Endothelial cell of umbilical vein (primary cell): Measurements from ENCODE around the gene NKD2. TPM values are rescaled to one million over a fixed set of nuclear protein-coding genes. Genes with fewer than 3 reads are reported as not detected.

Experiments used
- BruUV-seq: library from RNA; stranded (reverse); fragments of 400-500 nt; replicated peaks from 2 replicates; lab custom pipeline; 2021; lab: Mats Ljungman, UMichigan
- CTCF ChIA-PET: fragments of 300-600, 350-600 bp; sonication (Branson Sonifier 250); formaldehyde crosslinking; loops from one replicate; lab custom pipeline; 2021; ENCODE audit warnings: antibody characterized with exemption, inconsistent platforms; lab: Charles Lee
- POLR2A ChIA-PET: fragments of 300-600, 350-600 bp; sonication (Branson Sonifier 250); formaldehyde crosslinking; loops from one replicate; lab custom pipeline; 2021; ENCODE audit warnings: antibody characterized with exemption, inconsistent platforms; lab: Charles Lee
- DNase-seq: peaks from one replicate; pipeline ENCODE4 v3.0.0-alpha.2; 2011; ENCODE audit warnings: low read depth, low spot score
- FAIRE-seq: peaks from 2 replicates; lab custom pipeline; 2011; peaks lifted over from hg19 to GRCh38; lab: Jason Lieb, UNC
- H2AFZ ChIP-seq: 2 replicates; pipeline ENCODE4 v1.6.0; 2012; ENCODE audit warnings: low read depth, low read length, control low read depth, inconsistent platforms
- H3K27ac ChIP-seq: 2 replicates; pipeline ENCODE4 v1.5.1; 2011; ENCODE audit warnings: low read depth, mild to moderate bottlenecking, control low read depth, low read length, moderate library complexity; ENCODE audit not compliant: insufficient read depth
- H3K27me3 ChIP-seq, 2 experiments: 2 replicates each; pipeline versions ENCODE4 v1.6.0 to v1.6.1; 2011; ENCODE audit warnings: low read length in 2 of 2, mixed read lengths in 1 of 2; ENCODE audit not compliant: control insufficient read depth in 2 of 2, insufficient read depth in 2 of 2
- H3K36me3 ChIP-seq, 2 experiments: 2 replicates in 1 of 2; 3 replicates in 1 of 2; pipeline ENCODE4 v1.5.1; 2011; ENCODE audit warnings: low read length in 2 of 2, mild to moderate bottlenecking in 1 of 2, moderate library complexity in 1 of 2; ENCODE audit not compliant: control insufficient read depth in 2 of 2, insufficient read depth in 2 of 2; ENCODE audit errors: extremely low read depth in 1 of 2
- H3K4me1 ChIP-seq: 3 replicates; pipeline ENCODE4 v1.5.1; 2011; ENCODE audit warnings: mild to moderate bottlenecking, low read length; ENCODE audit not compliant: control insufficient read depth, insufficient read depth; ENCODE audit errors: extremely low read depth
- H3K4me2 ChIP-seq: 2 replicates; pipeline ENCODE4 v1.6.1; 2011; ENCODE audit warnings: low read length, control low read depth, mixed read lengths; ENCODE audit not compliant: insufficient read depth
- H3K4me3 ChIP-seq, 3 experiments: fragments of 200-600 bp in 1 of 3; sonication (generic), shearing (Covaris generic) in 1 of 3; replicated peaks in 1 of 3; 2 replicates each; pipeline ENCODE4 v1.5.1; 2011 to 2016; ENCODE audit warnings: control low read depth in 3 of 3, low read length in 3 of 3, mild to moderate bottlenecking in 2 of 3, inconsistent platforms in 1 of 3, low read depth in 1 of 3, moderate library complexity in 1 of 3; ENCODE audit not compliant: insufficient read depth in 1 of 3
- H3K79me2 ChIP-seq: 2 replicates; pipeline ENCODE4 v1.6.0; 2012; ENCODE audit warnings: low read length, inconsistent platforms; ENCODE audit not compliant: control insufficient read depth, insufficient read depth
- H3K9ac ChIP-seq: replicated peaks from 2 replicates; pipeline ENCODE3; 2011; ENCODE audit warnings: low read length, control low read depth; ENCODE audit not compliant: insufficient read depth; ENCODE audit errors: extremely low read depth
- H3K9me1 ChIP-seq: replicated peaks from 3 replicates; pipeline ENCODE4 v1.6.0; 2011; ENCODE audit warnings: mild to moderate bottlenecking, low read length; ENCODE audit not compliant: control insufficient read depth, insufficient read depth; ENCODE audit errors: extremely low read depth
- H3K9me3 ChIP-seq: replicated peaks from 2 replicates; pipeline ENCODE4 v1.5.1; 2012; ENCODE audit warnings: low read length, inconsistent platforms; ENCODE audit not compliant: control insufficient read depth, insufficient read depth
- H4K20me1 ChIP-seq: replicated peaks from 2 replicates; pipeline ENCODE3; 2011; ENCODE audit warnings: mild to moderate bottlenecking, low read length; ENCODE audit not compliant: control insufficient read depth, insufficient read depth; ENCODE audit errors: extremely low read depth
- EZH2 ChIP-seq: IDR thresholded peaks from 2 replicates; pipeline ENCODE4 v1.6.1; 2012; ENCODE audit warnings: borderline replicate concordance, low read depth, mild to moderate bottlenecking, moderate library complexity, low read length, inconsistent platforms; ENCODE audit not compliant: severe bottlenecking
- FOS ChIP-seq: IDR thresholded peaks from 2 replicates; pipeline ENCODE4 v1.6.1; 2011; ENCODE audit warnings: mild to moderate bottlenecking, low read length, moderate library complexity, borderline replicate concordance; ENCODE audit not compliant: insufficient read depth
- GATA2 ChIP-seq: IDR thresholded peaks from 2 replicates; pipeline ENCODE4 v1.7.0; 2011; ENCODE audit warnings: low read depth, mild to moderate bottlenecking, moderate library complexity, mixed read lengths, low read length; ENCODE audit not compliant: insufficient read length, insufficient read depth
- JUN ChIP-seq: IDR thresholded peaks from 2 replicates; pipeline ENCODE4 v1.6.1; 2011; ENCODE audit warnings: borderline replicate concordance, low read depth; ENCODE audit not compliant: insufficient read length, insufficient read depth
- MYC ChIP-seq: IDR thresholded peaks from one replicate; pipeline ENCODE4 v1.6.1; 2011; ENCODE audit warnings: mild to moderate bottlenecking, low read depth, low read length
- POLR2A ChIP-seq: IDR thresholded peaks from 2 replicates; pipeline ENCODE4 v1.6.1; 2012; ENCODE audit warnings: low read depth, mild to moderate bottlenecking, control low read depth, low read length
- POLR2AphosphoS5 ChIP-seq: IDR thresholded peaks from 2 replicates; pipeline ENCODE4 v1.6.1; 2012; ENCODE audit warnings: low read depth, mild to moderate bottlenecking, control low read depth, low read length, moderate library complexity; ENCODE audit not compliant: insufficient read depth
- dilution Hi-C: fragments of 300-500 bp; cut with MboI; formaldehyde crosslinking; loops from one replicate; pipeline ENCODE4 v1.15.0; 2019; ENCODE audit warnings: low sequenced_read_pairs; ENCODE audit not compliant: extremely low pct_ligation_motif_present
- intact Hi-C: fragments of 100-400 bp; cut with micrococcal nuclease; formaldehyde crosslinking; loops from one replicate; pipeline ENCODE4 v1.10.0; 2022
- polyA plus RNA-seq, 4 experiments: library from polyadenylated mRNA; depleted of rRNA in 3 of 4; stranded (reverse) in 3 of 4; unstranded in 1 of 4; fragments of >200 nt; gene quantifications; 2 replicates each; pipeline versions ENCODE4 v1.2.1 to v1.2.3, GENCODE V29; 2011 to 2012; ENCODE audit warnings: missing spikeins in 1 of 4
- total RNA-seq: library from RNA; stranded (reverse); gene quantifications from 2 replicates; pipeline ENCODE4 v1.2.3, GENCODE V29; 2021
- TF ChIP-seq, protein P1 (sequence below): IDR thresholded peaks from 2 replicates; pipeline ENCODE4 v1.6.1; 2011; ENCODE audit not compliant: insufficient read depth, insufficient read length
- TF ChIP-seq, protein P2 (sequence below), 2 donors: IDR thresholded peaks; 1 replicate in 1 of 2; 2 replicates in 1 of 2; pipeline ENCODE4 v1.5.1; 2011; ENCODE audit warnings: low read length in 2 of 2, mild to moderate bottlenecking in 2 of 2, moderate library complexity in 2 of 2, control low read depth in 1 of 2, inconsistent platforms in 1 of 2, low read depth in 1 of 2; ENCODE audit not compliant: insufficient read depth in 1 of 2; ENCODE audit errors: extremely low read depth in 1 of 2

NKD2 gene
- total and polyA plus RNA-seq, 2 donors (not counting 3 experiments of a cell fraction or from before 2014, with no cell fraction given) = 0.08 TPM; not detected in 1

DNA sequence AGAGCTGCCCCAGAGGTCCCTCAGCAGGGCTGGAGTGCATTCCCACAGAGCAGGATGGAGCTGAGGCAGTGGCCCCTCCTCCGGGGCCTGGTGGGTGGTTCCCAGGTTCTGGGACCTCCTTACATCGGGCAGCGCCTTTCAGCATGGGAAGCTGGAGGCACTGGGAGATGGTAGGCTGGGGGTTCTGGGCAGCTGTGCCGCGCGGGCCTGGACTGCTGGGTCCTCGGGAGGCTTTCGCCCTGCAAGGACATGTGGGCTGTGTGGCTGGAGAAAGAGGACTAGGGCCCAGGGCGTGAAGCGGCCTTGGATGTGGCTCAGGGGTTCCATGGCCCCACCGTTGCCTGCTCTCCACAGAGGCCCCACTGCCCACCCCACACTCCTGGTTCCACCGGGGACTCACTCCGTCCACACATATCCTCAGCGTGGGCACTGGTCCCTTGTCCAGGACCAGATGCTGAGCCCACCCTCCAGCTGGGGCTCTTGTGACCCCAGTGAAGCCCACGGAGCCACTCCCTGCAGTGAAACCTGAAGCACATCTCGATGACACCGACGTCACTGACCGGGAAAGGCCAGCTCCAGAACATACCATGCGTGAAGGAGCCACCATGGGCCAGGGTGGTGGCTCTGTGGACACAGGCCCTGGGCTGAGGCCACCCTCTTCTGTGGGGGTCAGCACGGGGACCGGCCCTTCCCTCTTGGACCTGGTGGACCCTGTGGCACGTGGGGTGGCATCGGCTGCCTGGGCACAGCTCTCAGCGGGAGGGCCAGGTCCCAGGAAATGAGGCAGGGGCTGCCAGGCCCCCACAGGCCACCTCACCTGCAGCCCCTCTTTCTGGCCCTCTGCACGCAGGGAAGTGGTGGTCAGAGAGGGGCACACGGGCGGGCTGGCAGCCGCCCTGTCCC is 31.5 kb upstream of the NKD2 start:
- POLR2A ChIA-PET = no interaction called here
- H3K4me2 ChIP-seq = no peak overlapping the region
- H3K79me2 ChIP-seq = no peaks in the 10 kb centered on the region

More for the DNA sequence above, 31.5 kb upstream of the NKD2 start:
- FAIRE-seq = no peak
- peaks cover 0 to 1% of the 10 kb centered on the region in 2 experiments for H3K27me3 ChIP-seq
- DNase-seq = no peak
- H2AFZ ChIP-seq = no peak overlapping the region
- H3K9me1 ChIP-seq = no peaks in the 10 kb centered on the region
- no peaks in the 10 kb centered on the region for H3K36me3 ChIP-seq
- H3K4me3 ChIP-seq = no peak overlapping the region
- no peak overlapping the region for H3K27ac ChIP-seq
- H3K9me3 ChIP-seq = no peaks in the 10 kb centered on the region
- H3K4me1 ChIP-seq = no peaks in the 10 kb centered on the region
- CTCF ChIA-PET = no interaction called here
- intact Hi-C loops (no loop called here), dilution Hi-C loops (no loop called here)
- BruUV-seq = no TSS peak
- TF ChIP-seq, protein P1, sequence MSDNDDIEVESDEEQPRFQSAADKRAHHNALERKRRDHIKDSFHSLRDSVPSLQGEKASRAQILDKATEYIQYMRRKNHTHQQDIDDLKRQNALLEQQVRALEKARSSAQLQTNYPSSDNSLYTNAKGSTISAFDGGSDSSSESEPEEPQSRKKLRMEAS = no peak
- no peak for TF ChIP-seq EZH2
- no peak for TF ChIP-seq POLR2AphosphoS5
- no peak for TF ChIP-seq MYC
- TF ChIP-seq FOS = no peak
- no peak for TF ChIP-seq JUN
- TF ChIP-seq, protein P2, sequence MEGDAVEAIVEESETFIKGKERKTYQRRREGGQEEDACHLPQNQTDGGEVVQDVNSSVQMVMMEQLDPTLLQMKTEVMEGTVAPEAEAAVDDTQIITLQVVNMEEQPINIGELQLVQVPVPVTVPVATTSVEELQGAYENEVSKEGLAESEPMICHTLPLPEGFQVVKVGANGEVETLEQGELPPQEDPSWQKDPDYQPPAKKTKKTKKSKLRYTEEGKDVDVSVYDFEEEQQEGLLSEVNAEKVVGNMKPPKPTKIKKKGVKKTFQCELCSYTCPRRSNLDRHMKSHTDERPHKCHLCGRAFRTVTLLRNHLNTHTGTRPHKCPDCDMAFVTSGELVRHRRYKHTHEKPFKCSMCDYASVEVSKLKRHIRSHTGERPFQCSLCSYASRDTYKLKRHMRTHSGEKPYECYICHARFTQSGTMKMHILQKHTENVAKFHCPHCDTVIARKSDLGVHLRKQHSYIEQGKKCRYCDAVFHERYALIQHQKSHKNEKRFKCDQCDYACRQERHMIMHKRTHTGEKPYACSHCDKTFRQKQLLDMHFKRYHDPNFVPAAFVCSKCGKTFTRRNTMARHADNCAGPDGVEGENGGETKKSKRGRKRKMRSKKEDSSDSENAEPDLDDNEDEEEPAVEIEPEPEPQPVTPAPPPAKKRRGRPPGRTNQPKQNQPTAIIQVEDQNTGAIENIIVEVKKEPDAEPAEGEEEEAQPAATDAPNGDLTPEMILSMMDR (IDR thresholded peaks at IDR 0.05; ENCODE audit: extremely low read depth in 1 of 2, insufficient read depth in 1 of 2, low read depth in 1 of 2, low read length in 2 of 2) = no peak
- no peak for TF ChIP-seq POLR2A
- TF ChIP-seq GATA2 = no peak
- no peaks in the 10 kb centered on the region for H4K20me1 ChIP-seq
- H3K9ac ChIP-seq = no peak overlapping the region
